ENCODE results near the gene MPL. TPM values are rescaled to one million over a fixed set of nuclear protein-coding genes. Genes with fewer than 3 reads are reported as not detected.

The MPL gene
- total and polyA plus RNA-seq, 2 of the 13 experiments (the other 11 are each of a cell fraction or from before 2014, with no cell fraction given) = not detected

GRCh38 chr1:43389326-43390313 is 52.0 kb downstream of the MPL start, which contains the start of the genes MED8 and SZT2 (continued):
- TF ChIP-seq ZBED4 (CRISPR knock-in tag; IDR thresholded peaks at IDR 0.05; ENCODE audit: borderline replicate concordance) (peak; percentile 18; the same call in 1 of the 2 replicates), ZNF251 (CRISPR knock-in tag; IDR thresholded peaks at IDR 0.05) (no peak), AHDC1 (CRISPR knock-in tag; IDR thresholded peaks at IDR 0.05; ENCODE audit: borderline replicate concordance) (no peak), HES4 (CRISPR knock-in tag; IDR thresholded peaks at IDR 0.05; ENCODE audit: borderline replicate concordance) (peak; percentile 37; the same call in 1 of the 2 replicates), PCBP2 (optimal IDR thresholded peaks at IDR 0.05; ENCODE audit: low read depth, low read length, poor library complexity, severe bottlenecking) (no peak), ZNF264 (CRISPR knock-in tag; IDR thresholded peaks at IDR 0.05) (0 out of 2 replicates have a peak, but pooled peaks have one; percentile 5), KDM5B (CRISPR knock-in tag; IDR thresholded peaks at IDR 0.05; ENCODE audit: borderline replicate concordance) (peak; percentile 72; the same call in 1 of the 2 replicates), RCOR2 (CRISPR knock-in tag; IDR thresholded peaks at IDR 0.05) (0 out of 2 replicates have a peak, but pooled peaks have one; percentile 22), DDIT3 (CRISPR knock-in tag; IDR thresholded peaks at IDR 0.05) (no peak), DNMT1 (CRISPR knock-in tag; IDR thresholded peaks at IDR 0.05) (no peak; the same call in 1 of the 2 replicates), FOXC1 (CRISPR knock-in tag; IDR thresholded peaks at IDR 0.05; ENCODE audit: borderline replicate concordance) (peak; percentile 88; the same call in 1 of the 2 replicates), TRIM24 (CRISPR knock-in tag; IDR thresholded peaks at IDR 0.05) (no peak), LCORL (IDR thresholded peaks at IDR 0.05) (no peak), LCORL (CRISPR knock-in tag; IDR thresholded peaks at IDR 0.05) (peak; percentile 78; the same call in 1 of the 2 replicates), GABPA (IDR thresholded peaks at IDR 0.05; ENCODE audit: low read depth, low read length) (peak; percentile 87), GABPA (CRISPR knock-in tag; IDR thresholded peaks at IDR 0.05; ENCODE audit: low read depth) (peak; percentile 98), HMG20B (CRISPR knock-in tag; conservative IDR thresholded peaks at IDR 0.05) (no peak), KLF12 (CRISPR knock-in tag; IDR thresholded peaks at IDR 0.05; ENCODE audit: borderline replicate concordance) (no peak), LBX2 (CRISPR knock-in tag; IDR thresholded peaks at IDR 0.05; ENCODE audit: borderline replicate concordance) (no peak)

Measured in HepG2 (cell line).